NK-92 (cell line): ENCODE measurements around the gene YY1AP1.
"Not testable (repeated sequence)": the region's sequence is repeated elsewhere in the genome, so short reads cannot be mapped to it uniquely, and the experiment has no call there.

Source experiments
- DNase-seq: peaks from one replicate; lab custom pipeline; 2025; ENCODE audit not compliant: unreplicated experiment; lab: John Stamatoyannopoulos, UW

The YY1AP1 gene, protein sequence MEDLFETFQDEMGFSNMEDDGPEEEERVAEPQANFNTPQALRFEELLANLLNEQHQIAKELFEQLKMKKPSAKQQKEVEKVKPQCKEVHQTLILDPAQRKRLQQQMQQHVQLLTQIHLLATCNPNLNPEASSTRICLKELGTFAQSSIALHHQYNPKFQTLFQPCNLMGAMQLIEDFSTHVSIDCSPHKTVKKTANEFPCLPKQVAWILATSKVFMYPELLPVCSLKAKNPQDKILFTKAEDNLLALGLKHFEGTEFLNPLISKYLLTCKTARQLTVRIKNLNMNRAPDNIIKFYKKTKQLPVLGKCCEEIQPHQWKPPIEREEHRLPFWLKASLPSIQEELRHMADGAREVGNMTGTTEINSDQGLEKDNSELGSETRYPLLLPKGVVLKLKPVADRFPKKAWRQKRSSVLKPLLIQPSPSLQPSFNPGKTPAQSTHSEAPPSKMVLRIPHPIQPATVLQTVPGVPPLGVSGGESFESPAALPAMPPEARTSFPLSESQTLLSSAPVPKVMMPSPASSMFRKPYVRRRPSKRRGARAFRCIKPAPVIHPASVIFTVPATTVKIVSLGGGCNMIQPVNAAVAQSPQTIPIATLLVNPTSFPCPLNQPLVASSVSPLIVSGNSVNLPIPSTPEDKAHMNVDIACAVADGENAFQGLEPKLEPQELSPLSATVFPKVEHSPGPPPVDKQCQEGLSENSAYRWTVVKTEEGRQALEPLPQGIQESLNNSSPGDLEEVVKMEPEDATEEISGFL

DNA sequence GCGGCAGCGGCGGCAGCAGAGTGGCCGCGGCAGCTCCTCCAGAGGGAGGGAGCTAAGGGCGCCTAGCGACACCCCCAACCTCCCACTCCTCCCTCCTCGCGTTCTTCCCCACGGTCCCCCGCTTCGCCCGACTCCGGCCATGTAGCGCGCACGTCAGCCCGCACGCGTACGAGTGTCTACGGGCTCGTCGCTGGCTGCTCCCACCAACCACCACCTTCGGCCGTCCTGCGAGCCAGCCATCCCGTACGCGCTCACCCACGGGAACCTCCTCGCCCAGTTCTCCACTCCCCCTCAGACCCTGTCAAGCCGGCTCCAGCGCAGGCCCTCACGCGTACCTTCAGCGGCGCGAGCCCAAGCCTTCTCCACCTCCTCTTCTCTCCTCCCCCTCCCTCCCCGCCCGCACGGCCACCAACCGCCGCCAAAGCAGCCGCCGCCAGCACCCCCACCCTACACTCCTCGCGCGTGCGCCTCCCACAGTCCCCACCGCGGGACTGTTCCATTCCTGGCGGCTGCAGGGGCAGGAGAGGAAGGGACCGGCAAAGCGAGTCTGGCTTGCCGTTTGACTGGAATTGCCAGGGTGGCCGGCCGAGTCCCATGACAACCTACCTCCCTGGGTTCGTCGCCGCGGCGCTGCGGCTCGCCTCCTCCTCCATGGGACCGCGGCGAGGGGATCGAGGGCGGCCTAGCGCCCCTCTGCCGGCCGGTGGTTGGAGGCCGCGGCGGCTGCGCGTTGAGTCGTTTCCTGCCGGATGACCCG lies at the start of gene YY1AP1:
Gene YY1AP1 (minus strand): TSS at position 451 of the 757 bp plus-strand sequence. CDS start 8,338 bp downstream, outside the sequence.
- peak; percentile 42 for DNase-seq

DNA sequence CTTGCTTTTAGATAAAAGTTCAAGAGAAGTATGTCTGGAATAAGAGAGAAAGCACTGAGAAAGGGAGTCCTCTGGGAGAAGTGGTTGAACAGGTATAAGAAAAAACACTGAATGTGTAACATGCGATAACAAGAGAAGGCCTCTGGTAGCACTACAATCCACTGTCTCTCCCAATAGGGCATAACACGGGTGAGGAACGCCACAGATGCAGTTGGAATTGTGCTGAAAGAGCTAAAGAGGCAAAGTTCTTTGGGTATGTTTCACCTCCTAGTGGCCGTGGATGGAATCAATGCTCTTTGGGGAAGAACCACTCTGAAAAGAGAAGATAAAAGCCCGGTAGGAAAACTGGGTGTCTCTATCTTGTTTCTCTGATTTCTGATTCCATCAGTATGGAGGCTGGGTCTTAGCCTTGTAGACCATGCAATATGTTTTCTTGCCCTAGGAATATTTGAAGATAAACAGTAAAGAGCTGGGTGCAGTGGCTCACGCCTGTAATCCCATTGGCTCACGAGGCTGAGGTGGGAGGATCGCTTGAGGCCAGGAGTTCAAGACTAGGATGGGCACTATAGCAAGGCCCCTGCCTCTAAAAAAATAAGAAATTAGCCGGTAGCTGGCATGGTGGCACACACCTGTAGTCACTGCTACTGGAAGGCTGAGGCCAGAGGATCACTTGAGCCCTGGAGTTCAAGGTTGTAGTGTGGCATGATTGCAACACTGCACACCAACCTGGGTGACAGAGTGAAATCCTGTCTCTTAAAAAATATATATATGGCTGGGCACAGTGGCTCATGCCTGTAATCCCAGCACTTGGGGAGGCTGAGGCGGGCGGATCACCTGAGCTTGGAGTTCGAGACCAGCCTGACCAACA lies 40.7 kb upstream of the YY1AP1 start:
- DNase-seq: no peak

DNA sequence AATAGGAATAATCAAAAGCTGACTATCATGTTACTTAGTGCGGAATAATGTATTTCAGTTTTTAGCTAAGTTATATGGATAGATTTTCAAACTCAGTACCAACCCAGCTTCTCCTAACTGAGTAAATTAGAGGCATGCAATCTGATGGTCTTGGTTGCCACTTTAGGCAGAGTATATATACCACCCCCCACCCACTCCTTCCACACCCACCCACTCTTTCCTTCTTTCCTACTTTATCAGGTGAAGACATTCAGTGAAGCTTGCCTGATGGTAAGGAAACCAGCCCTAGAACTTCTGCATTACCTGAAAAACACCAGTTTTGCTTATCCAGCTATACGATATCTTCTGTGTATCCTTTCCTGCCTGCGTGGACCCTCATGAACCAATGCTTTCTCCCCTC lies 36.6 kb upstream of the YY1AP1 start:
- no peak for DNase-seq

DNA sequence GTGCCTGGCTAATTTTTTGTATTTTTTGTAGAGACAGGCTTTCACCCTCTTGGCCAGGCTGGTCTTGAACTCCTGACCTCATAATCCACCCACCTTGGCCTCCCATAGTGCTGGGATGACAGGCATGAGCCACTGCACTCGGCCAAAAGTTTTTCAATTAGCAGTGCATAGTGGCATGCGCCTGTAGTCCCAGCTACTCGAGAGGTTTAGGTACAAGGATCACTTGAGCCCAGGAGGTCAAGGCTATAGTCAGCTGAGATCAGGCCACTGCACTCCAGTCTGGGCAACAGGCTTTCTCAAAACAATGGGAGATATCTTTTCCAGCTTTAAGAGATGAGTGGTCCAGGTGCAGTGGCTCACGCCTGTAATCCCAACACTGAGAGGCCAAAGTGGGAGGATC lies 31.1 kb upstream of the YY1AP1 start:
- no peak for DNase-seq

DNA sequence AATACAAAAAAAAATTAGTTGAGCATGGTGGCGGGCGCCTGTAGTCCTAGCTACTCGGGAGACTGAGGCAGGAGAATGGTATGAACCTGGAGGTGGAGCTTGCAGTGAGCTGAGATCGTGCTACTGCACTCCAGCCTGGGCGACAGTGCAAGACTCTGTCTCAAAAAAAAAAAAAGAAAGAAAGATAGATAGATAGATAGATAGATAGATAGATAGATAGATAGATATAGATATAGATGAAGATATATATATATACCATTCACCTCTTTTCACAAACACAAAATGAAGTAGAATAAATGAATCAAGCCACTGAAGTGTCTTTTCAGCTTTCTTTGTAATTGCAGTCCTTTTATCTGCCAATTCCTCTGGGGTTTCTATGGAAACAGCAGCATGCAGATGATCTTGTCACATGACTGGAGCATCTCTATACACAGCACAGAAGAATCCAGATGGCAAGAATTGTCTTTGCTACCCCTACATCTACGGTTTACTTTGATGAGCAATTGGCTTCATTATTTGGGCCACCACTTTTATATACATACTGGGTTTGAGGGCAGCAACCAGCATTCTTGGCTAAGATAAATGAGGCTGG lies 30.0 kb upstream of the YY1AP1 start:
- DNase-seq: not testable (repeated sequence)

DNA sequence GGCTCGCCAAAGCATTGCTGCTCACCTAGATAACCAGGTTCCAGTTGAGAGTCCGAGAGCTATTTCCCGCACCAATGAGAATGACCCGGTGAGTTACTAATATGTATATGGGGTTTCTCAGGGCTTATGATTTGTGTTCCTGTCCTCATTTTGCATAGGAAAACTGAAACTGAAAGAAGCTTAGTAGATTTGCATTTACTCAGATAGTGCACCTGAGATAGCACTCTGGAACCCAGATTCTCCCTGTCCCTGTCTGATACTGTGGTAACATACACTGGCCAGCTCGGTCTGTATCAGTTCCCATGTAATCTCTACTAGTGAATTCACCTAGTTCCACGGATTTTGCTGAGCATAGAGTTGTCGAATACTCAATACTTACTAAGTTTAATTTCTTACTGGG lies 28.5 kb upstream of the YY1AP1 start:
- no peak for DNase-seq

DNA sequence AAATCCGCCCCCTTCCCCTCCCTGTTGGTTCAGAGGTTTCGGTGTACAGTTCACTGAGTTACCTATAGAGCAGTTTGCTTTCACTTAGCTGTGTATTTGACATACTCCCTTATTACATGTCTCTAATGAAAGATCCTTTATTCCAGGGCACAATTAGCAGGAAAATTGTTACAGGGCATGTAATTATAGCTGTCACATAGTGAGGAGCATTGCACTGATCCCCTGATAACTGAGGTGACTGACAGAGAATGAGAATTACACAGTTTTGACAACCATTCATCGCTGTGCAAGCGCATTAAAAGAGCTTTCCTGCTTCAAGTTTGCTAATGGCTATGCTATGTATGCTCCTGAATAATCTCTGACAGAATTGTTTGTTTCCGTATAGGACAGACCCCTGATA lies 27.2 kb upstream of the YY1AP1 start:
- no peak for DNase-seq

DNA sequence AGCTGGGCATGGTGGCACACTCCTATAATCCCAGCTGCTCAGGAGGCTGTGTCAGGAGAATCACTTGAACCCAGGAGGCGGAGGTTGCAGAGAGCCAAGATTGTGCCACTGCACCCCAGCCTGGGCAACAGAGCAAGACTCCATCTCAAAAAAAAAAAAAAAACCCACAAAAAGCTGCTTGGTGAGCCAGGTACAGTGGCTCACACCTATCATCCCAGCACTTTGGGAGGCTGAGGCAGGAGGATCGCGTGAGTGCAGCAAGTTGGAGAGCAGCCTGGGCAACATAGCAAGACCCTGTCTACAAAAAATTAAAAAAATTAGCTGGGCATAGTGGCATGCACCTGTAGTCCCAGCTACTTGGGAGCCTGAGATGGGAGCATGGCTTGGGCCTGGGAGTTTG lies 26.5 kb upstream of the YY1AP1 start:
- DNase-seq: not testable (repeated sequence)

DNA sequence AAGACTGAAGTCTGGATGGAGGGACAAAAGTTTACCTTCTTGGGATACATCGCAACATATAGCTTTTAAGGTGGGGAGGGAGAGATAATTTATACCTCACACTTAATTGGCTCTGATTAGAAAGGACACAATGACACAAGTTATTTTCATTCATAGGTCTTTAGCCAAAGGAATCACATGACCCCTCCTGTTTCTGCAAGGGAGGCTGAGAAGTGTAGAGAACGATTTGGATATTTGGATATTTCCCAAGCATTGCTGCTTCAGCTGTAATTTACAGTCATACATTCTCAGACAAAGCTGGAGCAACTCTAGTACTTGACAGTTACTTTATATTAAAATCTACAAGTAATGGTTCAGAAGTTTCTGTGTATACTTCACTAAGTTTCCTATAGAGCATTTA lies 24.5 kb upstream of the YY1AP1 start:
- DNase-seq: no peak

DNA sequence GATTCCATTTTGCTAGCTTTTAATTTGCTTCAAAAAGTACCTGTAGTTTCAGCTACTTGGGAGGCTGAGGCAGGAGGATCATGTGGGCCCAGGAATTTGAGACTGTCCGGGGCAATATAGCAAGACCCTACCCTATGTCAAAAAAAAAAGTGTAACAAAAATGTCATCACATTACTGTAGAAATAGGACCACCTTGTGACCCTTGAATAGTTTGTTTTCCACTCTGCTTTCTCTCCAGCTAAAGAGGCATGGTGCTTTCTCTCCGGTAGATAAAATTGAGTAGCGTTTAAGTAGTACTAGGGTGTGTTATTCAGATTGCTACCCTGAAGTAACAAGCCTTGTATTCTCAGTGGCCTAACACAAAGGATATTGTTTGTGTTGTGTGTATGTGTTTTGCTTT lies 24.1 kb upstream of the YY1AP1 start:
- not testable (repeated sequence) for DNase-seq

DNA sequence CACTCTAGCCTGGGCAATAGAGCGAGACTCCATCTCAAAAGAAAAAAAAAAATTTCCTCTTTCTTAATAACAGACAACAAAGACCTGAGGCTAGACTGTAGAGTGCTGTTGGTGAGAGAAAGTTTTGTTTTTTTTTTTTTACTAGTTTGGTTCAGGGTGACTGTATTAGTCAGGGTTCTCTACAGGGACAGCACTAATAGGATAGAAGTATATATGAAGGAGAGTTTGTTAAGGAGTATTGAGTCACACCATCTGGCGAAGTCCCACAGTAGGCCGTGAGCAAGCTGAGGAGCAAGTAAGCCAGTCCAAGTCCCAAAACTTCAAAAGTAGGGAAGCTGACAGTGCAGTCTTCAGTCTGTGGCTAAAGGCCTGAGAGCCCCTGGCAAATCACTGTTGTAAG lies 22.9 kb upstream of the YY1AP1 start:
- DNase-seq: not testable (repeated sequence)

DNA sequence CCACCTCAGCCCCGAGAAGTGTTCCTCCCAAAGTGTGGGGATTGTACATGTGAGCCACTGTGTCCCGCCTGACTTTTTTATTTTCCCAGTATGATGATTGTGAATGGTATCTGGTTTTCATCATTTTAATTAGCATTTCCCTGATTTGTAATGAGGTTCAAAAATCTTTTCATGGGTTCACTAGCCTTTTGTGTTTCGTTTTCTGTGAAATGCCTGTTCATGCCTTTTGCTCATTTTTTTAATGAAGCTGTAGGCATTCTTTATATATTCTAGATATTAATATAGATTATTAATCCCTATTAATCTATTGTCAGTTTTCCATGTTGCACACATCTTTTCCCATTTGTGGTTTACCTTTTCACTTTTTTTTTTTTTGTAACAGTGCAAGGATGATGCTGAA lies 20.8 kb upstream of the YY1AP1 start:
- no peak for DNase-seq

DNA sequence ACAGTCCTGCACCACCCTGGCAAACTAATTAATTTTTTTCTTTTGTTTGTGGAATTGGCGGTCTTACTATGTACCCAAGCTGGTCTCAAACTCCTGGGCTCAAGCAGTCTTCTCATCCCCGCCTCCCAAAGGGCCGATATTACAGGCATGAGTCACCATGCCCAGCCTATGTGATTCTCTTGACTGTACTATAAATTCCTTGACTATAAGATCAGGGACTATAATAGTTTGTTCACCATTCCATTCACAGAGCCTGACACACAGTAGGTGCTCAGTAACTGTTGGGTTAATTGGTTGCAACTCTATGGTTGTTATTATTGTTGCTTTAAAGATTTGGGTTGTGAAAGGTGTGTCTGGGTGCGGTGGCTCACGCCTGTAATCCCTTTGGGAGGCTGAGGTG lies 17.6 kb upstream of the YY1AP1 start:
- DNase-seq: no peak

DNA sequence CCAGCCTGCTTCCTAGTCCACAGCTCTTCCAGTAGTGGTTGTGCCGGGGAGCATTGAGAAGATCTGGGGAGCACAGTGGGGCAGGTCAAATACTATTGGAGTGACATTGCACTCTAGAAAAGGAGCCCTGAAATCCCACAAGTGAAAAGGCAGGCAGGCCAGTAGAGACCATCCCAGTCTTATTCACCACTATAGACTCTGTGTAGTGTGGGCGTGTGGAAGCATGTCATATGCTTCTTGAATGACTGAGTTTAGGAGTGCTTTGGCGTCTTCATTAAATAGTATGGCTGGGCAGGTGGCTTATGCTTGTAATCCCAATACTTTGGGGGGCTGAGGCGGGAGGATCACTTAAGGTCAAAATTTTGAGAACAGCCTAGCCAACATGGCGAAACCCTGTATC lies 15.8 kb upstream of the YY1AP1 start:
- DNase-seq: not testable (repeated sequence)

DNA sequence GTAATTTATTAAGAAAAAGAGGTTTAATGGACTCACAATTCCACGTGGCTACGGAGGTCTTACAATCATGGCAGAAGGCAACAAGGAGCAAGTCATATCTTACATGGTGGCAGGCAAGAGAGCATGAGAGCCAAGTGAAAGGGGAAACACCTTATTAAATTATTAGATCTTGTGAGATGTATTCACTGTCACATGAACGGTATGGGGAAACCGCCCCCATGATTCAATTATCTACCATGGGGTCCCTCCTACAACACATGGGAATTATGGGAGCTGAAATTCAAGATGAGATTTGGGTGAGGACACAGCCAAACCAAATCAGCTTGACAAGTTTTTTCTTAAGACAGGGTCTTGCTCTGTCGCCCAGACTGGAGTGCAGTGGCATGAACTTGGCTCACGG lies 14.6 kb upstream of the YY1AP1 start:
- no peak for DNase-seq

DNA sequence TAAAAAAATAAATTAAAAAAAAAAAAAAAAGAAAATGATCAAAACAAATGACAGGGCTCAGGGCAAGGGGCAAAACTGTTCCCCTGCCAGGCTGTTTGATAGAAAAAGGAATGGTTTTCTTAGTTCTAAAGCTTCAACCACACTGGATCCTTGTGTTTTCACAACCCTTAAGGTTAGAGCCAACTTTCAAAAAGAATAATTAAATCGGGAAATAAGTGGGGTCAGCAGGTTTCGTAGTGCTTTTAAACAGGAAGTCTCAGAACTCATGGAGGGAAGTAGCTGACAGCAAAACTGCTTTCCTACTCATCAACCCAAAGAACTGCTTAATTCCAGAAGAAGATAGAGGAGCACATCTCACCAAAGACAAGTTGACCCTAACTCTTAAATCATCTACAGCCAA lies 13.1 kb upstream of the YY1AP1 start:
- not testable (repeated sequence) for DNase-seq

DNA sequence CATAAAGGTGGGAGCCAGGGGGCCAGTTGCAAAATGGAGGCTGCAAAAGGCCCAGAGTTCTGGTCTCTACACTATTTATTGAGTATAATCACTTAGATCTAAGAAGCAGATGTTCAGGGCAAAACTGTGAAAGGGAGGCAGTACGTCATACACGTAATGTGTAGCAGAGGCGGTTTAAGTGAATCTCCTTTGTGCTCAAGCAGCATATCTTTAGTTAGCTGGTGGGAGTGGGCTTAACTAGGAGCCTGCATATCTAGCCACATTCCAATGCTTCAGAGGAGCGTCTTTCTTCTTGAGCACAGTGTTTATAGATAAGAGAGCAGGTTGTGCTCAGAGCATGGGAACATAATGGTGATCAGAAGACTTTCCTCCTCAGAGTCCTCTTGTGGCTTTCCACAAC lies 10.5 kb upstream of the YY1AP1 start:
- not testable (repeated sequence) for DNase-seq

DNA sequence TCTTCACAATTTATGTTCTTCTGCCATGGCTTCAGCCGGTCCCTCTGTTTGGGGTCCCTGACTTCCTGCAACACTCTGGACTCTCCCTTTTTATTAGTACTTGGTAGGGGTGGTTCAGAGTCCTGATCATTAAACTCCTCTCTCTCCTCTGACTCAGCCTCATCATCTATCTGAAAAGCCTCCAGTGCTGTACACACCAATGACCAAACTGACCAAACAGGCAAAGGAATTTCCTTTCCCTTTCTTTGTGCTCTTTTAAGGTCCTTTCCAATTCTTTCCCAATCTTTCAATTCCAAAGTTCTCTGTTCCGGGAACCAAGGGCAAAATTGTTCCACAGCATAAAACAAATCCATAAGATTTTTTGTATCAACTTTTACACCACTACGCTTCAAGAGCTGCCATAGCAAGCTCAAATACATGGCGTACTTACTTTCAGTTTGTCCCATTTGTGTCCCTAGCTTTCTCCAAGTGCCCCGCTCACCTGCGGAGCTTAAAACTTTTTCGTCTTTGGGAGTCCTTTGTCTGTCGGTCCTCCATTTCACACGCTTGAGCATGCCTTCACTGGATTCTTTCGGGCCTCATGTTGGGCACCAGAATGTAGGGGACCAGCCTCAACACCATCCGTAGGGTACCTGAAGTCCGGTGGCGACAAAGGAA lies 9.9 kb upstream of the YY1AP1 start:
- DNase-seq: no peak

DNA sequence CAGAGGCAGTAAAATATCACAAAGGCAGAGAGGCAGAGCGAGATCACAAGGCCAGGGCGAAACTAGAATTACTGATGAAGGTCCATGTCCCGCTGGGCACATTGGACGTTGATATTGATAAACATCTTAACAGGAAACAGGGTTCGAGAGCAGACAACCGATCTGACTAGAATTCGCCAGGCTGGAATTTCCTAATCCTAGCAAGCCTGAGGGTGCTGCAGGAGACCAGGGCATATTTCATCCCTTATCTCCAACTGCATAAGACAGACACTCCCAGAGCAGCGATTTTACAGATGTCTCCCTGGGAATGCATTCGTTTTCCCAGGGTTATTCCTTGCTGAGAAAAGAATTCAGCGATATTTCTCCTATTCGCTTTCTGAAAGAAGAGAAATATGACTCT lies 9.0 kb upstream of the YY1AP1 start:
- DNase-seq: not testable (repeated sequence)

DNA sequence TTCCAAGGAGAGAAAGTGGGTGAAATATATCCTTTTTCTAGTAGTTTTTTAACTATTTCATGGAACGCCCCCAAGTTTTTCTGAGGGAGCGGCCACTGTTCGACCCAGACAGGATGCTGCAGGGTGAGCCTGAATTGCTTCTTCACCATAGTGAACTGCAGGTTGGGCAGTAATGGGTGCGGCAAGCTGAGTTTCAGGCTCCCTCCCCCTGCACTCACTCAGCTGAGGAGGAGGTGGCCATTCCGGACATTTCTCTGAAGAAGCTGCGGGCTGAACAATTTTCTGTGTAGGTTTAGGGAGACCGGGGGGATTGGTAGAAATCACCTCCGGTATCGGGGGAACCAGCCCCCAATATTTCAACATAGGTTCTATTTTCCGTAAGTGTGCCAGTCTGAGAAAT lies 8.5 kb upstream of the YY1AP1 start:
- DNase-seq: no peak
